A673 (cell line): ENCODE results near the gene POLE. TPM values are rescaled to one million over a fixed set of nuclear protein-coding genes. Genes with fewer than 3 reads are reported as not detected.

ENCODE experiments used
- BruUV-seq: library from RNA; stranded (reverse); fragments of 400-500 nt; replicated peaks from 2 replicates; lab custom pipeline; 2021; lab: Mats Ljungman, UMichigan
- CTCF ChIA-PET: fragments of 300-600 bp; sonication (Branson Sonifier 250); formaldehyde crosslinking; loops from one replicate; lab custom pipeline; 2022; ENCODE audit warnings: antibody characterized with exemption; lab: Charles Lee
- POLR2A ChIA-PET: fragments of 300-600 bp; sonication (Branson Sonifier 250); formaldehyde crosslinking; loops from one replicate; lab custom pipeline; 2022; ENCODE audit warnings: antibody characterized with exemption; ENCODE audit not compliant: low non-redundant PET; lab: Charles Lee
- DNase-seq: peaks from one replicate; pipeline ENCODE4 v3.0.0-alpha.2; 2015; ENCODE audit warnings: low spot score
- H3K27ac ChIP-seq: fragments of 200-600 bp; sonication (generic); 2 replicates; pipeline ENCODE4 v1.5.1; 2016; ENCODE audit warnings: mixed run types, low read depth, mild to moderate bottlenecking, mixed read lengths, antibody characterized with exemption, low read length; ENCODE audit not compliant: poor library complexity, severe bottlenecking
- H3K27me3 ChIP-seq: fragments of 200-600 bp; sonication (generic); replicated peaks from 2 replicates; pipeline ENCODE4 v1.6.1; 2017; ENCODE audit warnings: mixed run types, low read depth, mild to moderate bottlenecking, mixed read lengths, antibody characterized with exemption, low read length; ENCODE audit not compliant: insufficient read depth, poor library complexity
- H3K36me3 ChIP-seq: fragments of 200-600 bp; sonication (generic); 2 replicates; pipeline ENCODE4 v1.6.1; 2016; ENCODE audit warnings: mixed run types, mild to moderate bottlenecking, mixed read lengths, antibody characterized with exemption, low read length; ENCODE audit not compliant: insufficient read depth, poor library complexity, severe bottlenecking
- H3K4me1 ChIP-seq: fragments of 200-600 bp; sonication (generic); 2 replicates; pipeline ENCODE4 v1.6.1; 2017; ENCODE audit warnings: mixed run types, mild to moderate bottlenecking, mixed read lengths, antibody characterized with exemption, low read length; ENCODE audit not compliant: insufficient read depth, poor library complexity, severe bottlenecking
- H3K4me3 ChIP-seq: fragments of 200-600 bp; sonication (generic); 2 replicates; pipeline ENCODE4 v1.5.1; 2016; ENCODE audit warnings: low read depth, mixed run types, mild to moderate bottlenecking, mixed read lengths, low read length; ENCODE audit not compliant: poor library complexity, severe bottlenecking
- H3K9me3 ChIP-seq: fragments of 200-600 bp; sonication (generic); 2 replicates; pipeline ENCODE4 v1.6.1; 2016; ENCODE audit warnings: mixed run types, low read depth, mild to moderate bottlenecking, mixed read lengths, antibody characterized with exemption, low read length; ENCODE audit not compliant: poor library complexity, severe bottlenecking
- EZH2 ChIP-seq: fragments of 200-600 bp; sonication (generic); IDR thresholded peaks from 2 replicates; pipeline ENCODE4 v1.6.1; 2017; ENCODE audit warnings: borderline replicate concordance, low read depth, mild to moderate bottlenecking, mixed read lengths, antibody characterized with exemption, low read length; ENCODE audit not compliant: poor library complexity, severe bottlenecking
- intact Hi-C: fragments of 100-400 bp; cut with micrococcal nuclease; formaldehyde crosslinking; loops from one replicate; pipeline ENCODE4 v1.10.0; 2022; ENCODE audit not compliant: unreplicated experiment
- total RNA-seq: library from RNA; stranded (reverse); gene quantifications from 2 replicates; pipeline ENCODE4 v1.2.3, GENCODE V29; 2021
- TF ChIP-seq, protein P1 (sequence below): fragments of 300-800, 200-600 bp; sonication (generic); conservative IDR thresholded peaks from 2 replicates; pipeline ENCODE4 v1.5.1; 2017; ENCODE audit warnings: low read depth, mild to moderate bottlenecking, antibody characterized with exemption, low read length, moderate library complexity, mixed read lengths

The POLE gene
- total RNA-seq, 1 experiment from 2014 or later = 239 TPM

- Histone ChIP-seq H3K4me3 (no peak overlapping the region), H3K9me3 (no peaks in the 10 kb centered on the region), H3K4me1 (peaks cover 7% of the 10 kb centered on the region), H3K36me3 (no peaks in the 10 kb centered on the region), H3K27ac (no peak overlapping the region), H3K27me3 (peaks cover 20% of the 10 kb centered on the region)
- CTCF ChIA-PET = interaction anchor here (0.6 kb wide), 1 partner anchor 12 kb away, joined by 4 read pairs; the partner anchor contains the start of gene P2RX2
- BruUV-seq = no TSS peak
- intact Hi-C loops = no loop called here
- TF ChIP-seq, protein P1, sequence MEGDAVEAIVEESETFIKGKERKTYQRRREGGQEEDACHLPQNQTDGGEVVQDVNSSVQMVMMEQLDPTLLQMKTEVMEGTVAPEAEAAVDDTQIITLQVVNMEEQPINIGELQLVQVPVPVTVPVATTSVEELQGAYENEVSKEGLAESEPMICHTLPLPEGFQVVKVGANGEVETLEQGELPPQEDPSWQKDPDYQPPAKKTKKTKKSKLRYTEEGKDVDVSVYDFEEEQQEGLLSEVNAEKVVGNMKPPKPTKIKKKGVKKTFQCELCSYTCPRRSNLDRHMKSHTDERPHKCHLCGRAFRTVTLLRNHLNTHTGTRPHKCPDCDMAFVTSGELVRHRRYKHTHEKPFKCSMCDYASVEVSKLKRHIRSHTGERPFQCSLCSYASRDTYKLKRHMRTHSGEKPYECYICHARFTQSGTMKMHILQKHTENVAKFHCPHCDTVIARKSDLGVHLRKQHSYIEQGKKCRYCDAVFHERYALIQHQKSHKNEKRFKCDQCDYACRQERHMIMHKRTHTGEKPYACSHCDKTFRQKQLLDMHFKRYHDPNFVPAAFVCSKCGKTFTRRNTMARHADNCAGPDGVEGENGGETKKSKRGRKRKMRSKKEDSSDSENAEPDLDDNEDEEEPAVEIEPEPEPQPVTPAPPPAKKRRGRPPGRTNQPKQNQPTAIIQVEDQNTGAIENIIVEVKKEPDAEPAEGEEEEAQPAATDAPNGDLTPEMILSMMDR = no peak
- no peak for TF ChIP-seq EZH2
- POLR2A ChIA-PET = interaction anchor here (0.6 kb wide), 1 partner anchor 9 kb away, joined by 3 read pairs; no protein-coding TSS in a partner anchor
- DNase-seq = no peak
Measured at GRCh38 chr12:132605892-132606291, 81.2 kb downstream of the POLE start.

GRCh38 chr12:132604668-132605441, 82.3 kb downstream of the POLE start:
- Histone ChIP-seq H3K27me3 (peaks cover 20% of the 10 kb centered on the region), H3K9me3 (no peaks in the 10 kb centered on the region), H3K27ac (no peak overlapping the region), H3K36me3 (no peaks in the 10 kb centered on the region), H3K4me1 (peaks cover 6% of the 10 kb centered on the region), H3K4me3 (no peak overlapping the region)
- no peak for TF ChIP-seq EZH2
- TF ChIP-seq, protein P1 = no peak
- intact Hi-C loops = no loop called here
- no TSS peak for BruUV-seq
- no peak for DNase-seq
- ChIA-PET POLR2A (no interaction called here), CTCF (no interaction called here)

GRCh38 chr12:132604151-132604618, 83.0 kb downstream of the POLE start:
- no peak overlapping the region for H3K27ac ChIP-seq
- intact Hi-C loops = no loop called here
- ChIA-PET CTCF (no interaction called here), POLR2A (no interaction called here)
- BruUV-seq = no TSS peak
- H3K36me3 ChIP-seq = no peaks in the 10 kb centered on the region
- no peak overlapping the region for H3K4me3 ChIP-seq
- no peak for DNase-seq
- H3K27me3 ChIP-seq = peaks cover 20% of the 10 kb centered on the region
- TF ChIP-seq EZH2 = no peak
- TF ChIP-seq, protein P1 = no peak
- peaks cover 6% of the 10 kb centered on the region for H3K4me1 ChIP-seq
- no peaks in the 10 kb centered on the region for H3K9me3 ChIP-seq
